ENCODE data around the gene ARR3. TPM values are rescaled to one million over a fixed set of nuclear protein-coding genes. Genes with fewer than 3 reads are reported as not detected.
"Not testable (repeated sequence)": the region's sequence is repeated elsewhere in the genome, so short reads cannot be mapped to it uniquely, and the experiment has no call there.

Gene ARR3
- polyA plus RNA-seq, 1 donor from 2014 or later = not detected

- no peak overlapping the region for H3K27ac ChIP-seq (ENCODE audit: low read length)
- no peak overlapping the region for H2AFZ ChIP-seq (ENCODE audit: low read depth, low read length)
- TF ChIP-seq RAD21 (conservative IDR thresholded peaks at IDR 0.05) = no peak
- TF ChIP-seq MXI1 (conservative IDR thresholded peaks at IDR 0.05; ENCODE audit: poor library complexity, severe bottlenecking) = no peak
- TF ChIP-seq EZH2 (IDR thresholded peaks at IDR 0.05; ENCODE audit: borderline replicate concordance, insufficient read depth, low read length, poor library complexity, severe bottlenecking) = no peak
- no peak for TF ChIP-seq REST (IDR thresholded peaks at IDR 0.05; ENCODE audit: borderline replicate concordance)
- no peak for TF ChIP-seq TAF1 (IDR thresholded peaks at IDR 0.05; ENCODE audit: low read depth)
- no peak for TF ChIP-seq POLR2AphosphoS5 (IDR thresholded peaks at IDR 0.05)
- no peak for TF ChIP-seq EP300 (conservative IDR thresholded peaks at IDR 0.05; ENCODE audit: poor library complexity, severe bottlenecking)
- no peak for TF ChIP-seq CTCF (IDR thresholded peaks at IDR 0.05; ENCODE audit: poor library complexity, severe bottlenecking)
- TF ChIP-seq SMC3 (conservative IDR thresholded peaks at IDR 0.05; ENCODE audit: poor library complexity) = no peak
- H3K9me3 ChIP-seq (ENCODE audit: low read length) = no peaks in the 10 kb centered on the region
- no peak overlapping the region for H3K9ac ChIP-seq (ENCODE audit: low read length)
- H3K4me3 ChIP-seq (ENCODE audit: low read length) = no peak overlapping the region
- no peaks in the 10 kb centered on the region for H3K9me2 ChIP-seq (ENCODE audit: insufficient read depth, low read length)
- H3K27me3 ChIP-seq (ENCODE audit: insufficient read depth, low read depth, low read length) = no peaks in the 10 kb centered on the region
- H3K36me3 ChIP-seq (ENCODE audit: insufficient read depth, low read length) = no peaks in the 10 kb centered on the region
- no peak overlapping the region for H3K4me2 ChIP-seq (ENCODE audit: low read length)
- no peaks in the 10 kb centered on the region for H4K20me1 ChIP-seq (ENCODE audit: insufficient read depth)
- no peaks in the 10 kb centered on the region for H3K79me2 ChIP-seq (replicated peaks; ENCODE audit: insufficient read depth, low read length)
- no peaks in the 10 kb centered on the region for H3F3A ChIP-seq (ENCODE audit: insufficient read depth, low read length, poor library complexity, severe bottlenecking)
Observed at GRCh38 chrX:70240751-70241150, 27.4 kb upstream of the ARR3 start.

GRCh38 chrX:70241501-70241900 lies 26.6 kb upstream of the ARR3 start:
- Histone ChIP-seq H3K4me3 (ENCODE audit: low read length) (no peak overlapping the region), H3K36me3 (ENCODE audit: insufficient read depth, low read length) (no peaks in the 10 kb centered on the region), H3K79me2 (replicated peaks; ENCODE audit: insufficient read depth, low read length) (no peaks in the 10 kb centered on the region), H3K27ac (ENCODE audit: low read length) (no peak overlapping the region), H3K9ac (ENCODE audit: low read length) (no peak overlapping the region), H2AFZ (ENCODE audit: low read depth, low read length) (no peak overlapping the region), H3K9me2 (ENCODE audit: insufficient read depth, low read length) (no peaks in the 10 kb centered on the region), H3K27me3 (ENCODE audit: insufficient read depth, low read depth, low read length) (no peaks in the 10 kb centered on the region), H3F3A (ENCODE audit: insufficient read depth, low read length, poor library complexity, severe bottlenecking) (no peaks in the 10 kb centered on the region), H3K4me2 (ENCODE audit: low read length) (no peak overlapping the region), H3K9me3 (ENCODE audit: low read length) (no peaks in the 10 kb centered on the region), H4K20me1 (ENCODE audit: insufficient read depth) (no peaks in the 10 kb centered on the region)
- no peak for TF ChIP-seq REST (IDR thresholded peaks at IDR 0.05; ENCODE audit: borderline replicate concordance)
- TF ChIP-seq EP300 (conservative IDR thresholded peaks at IDR 0.05; ENCODE audit: poor library complexity, severe bottlenecking) = no peak
- no peak for TF ChIP-seq EZH2 (IDR thresholded peaks at IDR 0.05; ENCODE audit: borderline replicate concordance, insufficient read depth, low read length, poor library complexity, severe bottlenecking)
- TF ChIP-seq CTCF (IDR thresholded peaks at IDR 0.05; ENCODE audit: poor library complexity, severe bottlenecking) = no peak
- no peak for TF ChIP-seq RAD21 (conservative IDR thresholded peaks at IDR 0.05)
- TF ChIP-seq MXI1 (conservative IDR thresholded peaks at IDR 0.05; ENCODE audit: poor library complexity, severe bottlenecking) = no peak
- TF ChIP-seq SMC3 (conservative IDR thresholded peaks at IDR 0.05; ENCODE audit: poor library complexity) = no peak
- TF ChIP-seq POLR2AphosphoS5 (IDR thresholded peaks at IDR 0.05) = no peak
- TF ChIP-seq TAF1 (IDR thresholded peaks at IDR 0.05; ENCODE audit: low read depth) = no peak

- H3K9me3 ChIP-seq (ENCODE audit: low read length) = not testable (repeated sequence)
Observed at GRCh38 chrX:70243601-70244000, 24.5 kb upstream of the ARR3 start.

More at GRCh38 chrX:70243601-70244000, 24.5 kb upstream of the ARR3 start:
- H3K4me2 ChIP-seq (ENCODE audit: low read length); H4K20me1 ChIP-seq (ENCODE audit: insufficient read depth); H3K27me3 ChIP-seq (ENCODE audit: insufficient read depth, low read depth, low read length); H2AFZ ChIP-seq (ENCODE audit: low read depth, low read length); H3K9ac ChIP-seq (ENCODE audit: low read length); H3K9me2 ChIP-seq (ENCODE audit: insufficient read depth, low read length); H3K79me2 ChIP-seq (replicated peaks; ENCODE audit: insufficient read depth, low read length); H3K36me3 ChIP-seq (ENCODE audit: insufficient read depth, low read length); H3F3A ChIP-seq (ENCODE audit: insufficient read depth, low read length, poor library complexity, severe bottlenecking); H3K27ac ChIP-seq (ENCODE audit: low read length); H3K4me3 ChIP-seq (ENCODE audit: low read length): not testable (repeated sequence)
